Mucosa of rectum (tissue), 2 donors: ENCODE measurements around the gene EPHA4.

ENCODE experiments used
- H3K27ac ChIP-seq, 2 donors: one replicate each; pipeline ENCODE4 v1.7.0; 2013; ENCODE audit warnings: inconsistent platforms in 2 of 2, low read depth in 2 of 2, low read length in 2 of 2
- H3K27me3 ChIP-seq, 2 donors: one replicate each; pipeline ENCODE4 v1.7.0; 2013; ENCODE audit warnings: low read length in 2 of 2; ENCODE audit not compliant: control insufficient read depth in 2 of 2, insufficient read depth in 2 of 2
- H3K36me3 ChIP-seq, 2 donors: one replicate each; pipeline ENCODE4 v1.7.0; 2013; ENCODE audit warnings: low read length in 2 of 2; ENCODE audit not compliant: control insufficient read depth in 2 of 2, insufficient read depth in 2 of 2
- H3K4me1 ChIP-seq, 2 donors: one replicate each; pipeline ENCODE4 v1.7.0; 2013; ENCODE audit warnings: low read length in 2 of 2, mild to moderate bottlenecking in 1 of 2; ENCODE audit not compliant: control insufficient read depth in 2 of 2, insufficient read depth in 2 of 2
- H3K4me3 ChIP-seq, 2 donors: one replicate each; pipeline ENCODE4 v1.7.0; 2013; ENCODE audit warnings: low read length in 2 of 2
- H3K9ac ChIP-seq, 2 donors: one replicate each; pipeline ENCODE4 v1.7.0; 2013; ENCODE audit warnings: low read length in 2 of 2, low read depth in 1 of 2, mild to moderate bottlenecking in 1 of 2
- H3K9me3 ChIP-seq, 2 donors: one replicate each; pipeline ENCODE4 v1.7.0; 2013; ENCODE audit warnings: low read length in 2 of 2; ENCODE audit not compliant: control insufficient read depth in 2 of 2
- donor health status: healthy.
- donor health status: Normal muscosa, but diverticular disease.

EPHA4 gene

DNA sequence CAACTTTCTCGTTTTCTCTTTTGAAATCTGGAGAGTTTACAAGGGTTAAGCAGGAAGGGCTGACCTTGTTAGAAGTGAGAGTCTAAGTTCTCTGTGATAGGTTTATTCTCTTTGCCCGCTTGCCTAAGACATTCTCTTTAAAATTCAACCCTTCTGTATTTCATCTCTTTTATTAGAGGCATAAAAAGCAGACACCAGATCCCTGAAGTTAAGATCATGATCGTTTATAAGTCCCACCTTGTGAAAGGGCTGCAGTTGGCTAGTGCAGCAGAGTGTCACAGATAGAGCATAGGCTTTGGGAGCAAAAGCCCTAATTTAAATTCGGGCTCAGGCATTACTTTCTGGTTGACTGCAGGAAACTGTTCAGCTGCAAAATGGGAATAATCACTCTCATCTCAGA, 181.2 kb downstream of the EPHA4 start:
- Histone ChIP-seq H3K27ac (no peak overlapping the region), H3K36me3 (no peaks in the 10 kb centered on the region), H3K9me3 (no peaks in the 10 kb centered on the region), H3K9ac (no peak overlapping the region), H3K4me1 (no peaks in the 10 kb centered on the region), H3K4me3 (no peak overlapping the region), H3K27me3 (no peaks in the 10 kb centered on the region)

DNA sequence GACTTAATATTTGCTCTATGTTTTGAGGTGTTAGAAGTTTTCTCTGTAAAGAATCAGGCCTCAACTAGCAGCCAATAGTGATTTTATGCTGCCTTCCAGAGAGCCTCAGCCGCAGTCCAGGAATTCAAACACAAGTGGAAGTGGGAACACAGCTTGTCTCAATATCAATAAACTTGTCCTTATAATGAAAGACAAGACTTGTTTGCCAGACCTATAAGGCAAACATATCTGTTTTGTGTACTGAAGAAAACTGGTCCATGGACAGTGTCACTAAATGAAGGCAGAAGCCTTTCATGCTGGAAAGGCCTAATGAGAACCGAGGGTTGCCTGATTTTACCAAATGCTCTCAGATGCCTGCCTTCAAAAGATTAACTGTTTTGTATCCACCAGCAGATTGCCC, 182.2 kb downstream of the EPHA4 start:
- Histone ChIP-seq H3K9ac (no peak overlapping the region), H3K27ac (no peak overlapping the region), H3K4me1 (no peaks in the 10 kb centered on the region), H3K4me3 (no peak overlapping the region), H3K36me3 (no peaks in the 10 kb centered on the region), H3K27me3 (no peaks in the 10 kb centered on the region), H3K9me3 (no peaks in the 10 kb centered on the region)

DNA sequence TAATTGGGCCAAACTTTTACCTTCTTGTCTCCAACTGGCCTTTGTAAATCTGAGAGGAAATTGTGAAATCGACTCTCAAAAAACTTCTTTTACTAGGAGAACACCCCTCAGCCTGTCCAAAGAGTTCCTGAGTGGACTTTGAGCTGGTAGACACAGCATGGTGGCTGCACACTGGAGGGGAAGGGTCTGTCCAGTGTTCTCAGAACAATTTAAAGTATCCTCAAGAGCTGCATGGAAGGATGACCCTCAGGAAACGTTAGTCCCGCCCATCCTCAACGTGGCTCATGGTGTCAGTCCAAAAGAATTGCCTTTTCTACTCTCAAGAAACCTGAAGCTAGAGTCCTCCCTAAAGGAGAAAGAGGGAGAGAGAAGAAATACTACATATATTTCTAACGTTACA, 182.7 kb downstream of the EPHA4 start:
- no peaks in the 10 kb centered on the region for H3K36me3 ChIP-seq
- no peak overlapping the region for H3K4me3 ChIP-seq
- H3K9me3 ChIP-seq = no peaks in the 10 kb centered on the region
- H3K4me1 ChIP-seq = no peaks in the 10 kb centered on the region
- no peak overlapping the region for H3K9ac ChIP-seq
- no peak overlapping the region for H3K27ac ChIP-seq
- H3K27me3 ChIP-seq = no peaks in the 10 kb centered on the region

DNA sequence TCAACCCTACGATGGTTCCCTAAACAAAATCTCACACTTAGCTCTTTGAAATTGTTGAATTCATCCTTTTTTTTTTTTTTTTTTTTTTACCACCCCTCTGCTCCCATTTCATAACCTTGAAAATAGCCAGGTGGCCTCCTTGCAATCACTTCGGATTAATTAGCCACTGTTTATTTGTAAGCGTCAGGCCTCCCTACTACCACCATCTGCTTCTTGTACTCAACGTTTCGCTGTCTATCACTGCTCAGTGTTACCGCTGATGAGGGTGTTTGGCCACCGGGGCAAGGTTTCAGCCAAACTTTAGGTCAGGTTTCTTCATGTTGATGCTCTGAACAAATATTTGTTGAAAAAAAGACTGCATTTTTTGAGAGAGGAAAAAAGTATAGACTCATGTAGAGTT, 183.2 kb downstream of the EPHA4 start:
- Histone ChIP-seq H3K36me3 (no peaks in the 10 kb centered on the region), H3K4me1 (no peaks in the 10 kb centered on the region), H3K27ac (no peak overlapping the region), H3K9me3 (no peaks in the 10 kb centered on the region), H3K9ac (no peak overlapping the region), H3K27me3 (no peaks in the 10 kb centered on the region), H3K4me3 (no peak overlapping the region)

DNA sequence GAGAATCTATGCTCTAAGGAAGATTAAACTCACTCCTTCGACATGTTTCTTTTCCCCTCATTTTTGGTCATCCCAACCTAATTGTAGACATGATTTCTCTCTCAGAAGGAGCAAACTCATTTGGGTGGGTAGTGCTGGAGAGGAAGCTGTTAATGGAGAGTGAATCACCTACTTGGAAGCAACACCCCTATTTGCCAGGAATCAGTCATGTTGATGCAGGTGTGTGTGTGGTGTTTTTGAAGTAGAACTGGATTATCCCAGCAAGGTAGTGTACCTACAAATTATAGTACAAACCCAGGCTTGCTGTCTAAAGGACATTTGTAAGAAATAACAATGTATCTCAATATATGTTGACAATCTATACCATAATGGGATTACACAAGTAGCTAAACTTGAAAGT, 186.4 kb downstream of the EPHA4 start:
- H3K9me3 ChIP-seq = no peaks in the 10 kb centered on the region

DNA sequence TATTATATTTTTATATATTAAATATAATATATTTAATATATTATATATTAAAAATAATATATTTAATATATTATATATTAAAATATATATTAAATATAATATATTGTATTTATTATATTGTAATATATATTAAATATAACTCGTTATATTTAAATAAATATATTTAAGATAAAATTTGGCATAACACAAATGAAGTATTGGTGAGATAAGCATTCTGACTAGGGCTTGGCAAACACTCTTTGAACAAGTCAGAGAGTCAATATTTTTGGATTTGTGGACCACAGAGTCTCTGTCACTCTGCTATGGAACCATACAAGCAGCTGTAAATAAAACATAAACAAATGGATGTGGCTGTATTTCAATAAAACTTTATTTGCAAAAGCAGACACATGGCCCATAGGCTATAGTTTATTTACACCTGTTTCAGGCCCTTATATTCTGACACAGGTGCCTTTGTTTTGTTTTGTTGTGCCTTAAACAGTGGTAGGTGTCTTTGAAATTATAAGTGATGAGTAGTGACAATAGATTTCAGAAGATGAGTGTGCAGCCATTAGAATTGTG, 190.1 kb downstream of the EPHA4 start:
- H3K4me1 ChIP-seq = no peaks in the 10 kb centered on the region
- H3K9ac ChIP-seq = no peak overlapping the region
- no peaks in the 10 kb centered on the region for H3K27me3 ChIP-seq
- H3K36me3 ChIP-seq = no peaks in the 10 kb centered on the region
- no peaks in the 10 kb centered on the region for H3K9me3 ChIP-seq
- no peak overlapping the region for H3K27ac ChIP-seq
- H3K4me3 ChIP-seq = no peak overlapping the region

More for the DNA sequence above, 186.4 kb downstream of the EPHA4 start:
- no peak overlapping the region for H3K27ac ChIP-seq
- no peaks in the 10 kb centered on the region for H3K36me3 ChIP-seq
- H3K9ac ChIP-seq = no peak overlapping the region
- H3K27me3 ChIP-seq = no peaks in the 10 kb centered on the region
- no peak overlapping the region for H3K4me3 ChIP-seq
- no peaks in the 10 kb centered on the region for H3K4me1 ChIP-seq

DNA sequence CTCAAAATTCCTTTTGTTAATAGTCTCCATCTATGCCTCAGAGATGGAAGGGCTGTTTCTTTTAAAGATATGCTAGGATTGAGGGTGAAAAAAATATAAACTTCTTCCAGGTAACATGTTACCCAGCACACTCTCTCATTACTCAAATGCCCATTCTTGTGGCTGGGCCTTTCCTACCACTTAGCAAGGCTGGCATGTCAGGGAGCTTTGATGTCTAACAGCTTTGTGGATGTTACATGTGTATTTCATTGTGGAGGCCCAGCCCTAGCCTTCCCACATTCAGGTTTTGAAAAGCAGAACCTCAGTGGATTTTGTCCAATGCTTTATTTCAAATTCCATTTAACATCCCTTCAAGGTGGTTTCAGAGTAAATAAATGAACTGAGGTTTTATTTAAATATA, 191.4 kb downstream of the EPHA4 start:
- no peaks in the 10 kb centered on the region for H3K36me3 ChIP-seq
- no peaks in the 10 kb centered on the region for H3K27me3 ChIP-seq
- no peak overlapping the region for H3K9ac ChIP-seq
- no peak overlapping the region for H3K4me3 ChIP-seq
- no peaks in the 10 kb centered on the region for H3K4me1 ChIP-seq
- no peaks in the 10 kb centered on the region for H3K9me3 ChIP-seq
- no peak overlapping the region for H3K27ac ChIP-seq

DNA sequence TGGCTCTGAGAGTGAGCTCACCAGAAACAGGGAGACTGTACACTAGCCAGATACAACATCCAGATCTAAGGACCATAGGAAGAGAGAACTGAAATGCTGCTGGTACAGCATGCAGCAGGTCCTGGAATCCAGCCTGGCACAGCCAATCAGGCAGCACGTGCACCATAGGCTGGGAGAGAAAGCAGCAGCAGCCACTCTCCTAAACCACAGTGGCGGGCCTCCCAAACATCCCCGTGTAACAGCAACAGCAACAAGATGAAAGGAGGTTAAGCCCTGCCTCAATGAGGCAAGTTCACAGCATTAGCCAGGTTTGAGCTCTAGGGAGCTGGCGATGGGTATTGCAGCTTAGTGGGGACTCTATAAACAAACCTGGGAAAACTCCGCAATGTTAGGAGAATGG, 192.0 kb downstream of the EPHA4 start:
- Histone ChIP-seq H3K4me1 (no peaks in the 10 kb centered on the region), H3K9ac (no peak overlapping the region), H3K9me3 (no peaks in the 10 kb centered on the region), H3K4me3 (no peak overlapping the region), H3K27ac (no peak overlapping the region), H3K27me3 (no peaks in the 10 kb centered on the region), H3K36me3 (no peaks in the 10 kb centered on the region)

DNA sequence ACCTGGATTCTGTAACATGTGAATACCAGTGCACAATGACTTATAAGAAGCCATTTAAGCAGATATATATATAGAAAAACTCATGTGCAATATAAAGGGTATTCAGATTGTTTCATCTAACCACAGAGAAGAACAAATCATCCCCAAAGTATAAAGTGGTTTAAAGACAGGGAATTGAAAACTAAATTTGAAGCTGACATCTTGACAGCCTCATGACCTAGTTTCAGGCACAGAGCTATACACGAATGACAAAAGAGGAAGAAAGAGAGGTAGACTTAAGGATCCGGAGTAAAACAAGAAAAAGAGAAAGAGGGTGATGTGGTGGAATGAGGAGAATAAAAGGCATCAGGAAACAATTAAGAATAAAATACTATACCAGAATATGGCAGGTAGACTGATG, 194.5 kb downstream of the EPHA4 start:
- Histone ChIP-seq H3K27ac (no peak overlapping the region), H3K9ac (no peak overlapping the region), H3K9me3 (no peaks in the 10 kb centered on the region), H3K36me3 (no peaks in the 10 kb centered on the region), H3K4me1 (no peaks in the 10 kb centered on the region), H3K27me3 (no peaks in the 10 kb centered on the region), H3K4me3 (no peak overlapping the region)

DNA sequence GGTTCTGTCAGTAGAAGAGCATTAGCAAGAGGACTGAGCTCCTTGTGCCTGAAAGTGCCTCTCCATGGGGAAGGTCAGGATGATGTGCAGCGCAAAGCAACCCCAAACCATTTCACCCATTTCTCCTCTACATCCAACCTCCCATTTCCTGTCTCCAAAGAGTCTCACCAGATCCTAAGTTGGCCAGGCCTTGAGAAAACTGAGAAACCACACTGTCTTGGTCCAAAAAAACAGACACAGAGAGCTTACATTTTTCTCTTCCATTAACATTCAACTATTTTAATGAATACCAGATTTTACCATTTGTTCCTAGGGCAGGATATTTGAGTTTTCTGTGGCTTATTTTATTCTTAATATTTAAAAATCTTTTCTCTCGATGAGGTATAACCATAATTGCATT, 195.0 kb downstream of the EPHA4 start:
- no peaks in the 10 kb centered on the region for H3K4me1 ChIP-seq

DNA sequence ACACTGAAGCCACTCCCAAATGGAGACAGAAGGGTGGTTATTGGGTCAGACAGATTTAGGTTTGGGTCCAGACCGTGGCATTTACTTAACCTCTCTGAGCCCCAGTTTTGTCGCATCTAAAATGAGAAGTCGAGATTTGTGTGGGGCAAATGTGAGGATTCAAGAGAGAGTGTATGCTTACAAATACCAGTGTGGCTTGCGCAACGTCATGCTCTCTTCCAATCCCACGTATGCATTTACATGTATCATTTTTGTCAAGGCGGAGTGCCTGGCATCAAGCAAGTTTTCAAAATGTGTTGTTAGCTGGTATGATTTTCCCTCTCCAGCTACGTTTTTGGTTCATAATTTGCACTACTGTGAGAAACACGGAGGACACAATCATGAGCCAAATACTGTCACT, 197.9 kb downstream of the EPHA4 start:
- Histone ChIP-seq H3K4me3 (no peak overlapping the region), H3K9me3 (no peaks in the 10 kb centered on the region), H3K36me3 (no peaks in the 10 kb centered on the region), H3K27ac (no peak overlapping the region), H3K27me3 (no peaks in the 10 kb centered on the region), H3K9ac (no peak overlapping the region), H3K4me1 (no peaks in the 10 kb centered on the region)

More for the DNA sequence above, 195.0 kb downstream of the EPHA4 start:
- Histone ChIP-seq H3K9ac (no peak overlapping the region), H3K27ac (no peak overlapping the region), H3K36me3 (no peaks in the 10 kb centered on the region), H3K27me3 (no peaks in the 10 kb centered on the region), H3K4me3 (no peak overlapping the region), H3K9me3 (no peaks in the 10 kb centered on the region)
